Upper lobe of left lung (tissue), 6 donors: ENCODE measurements around the gene DEFB132. TPM values are rescaled to one million over a fixed set of nuclear protein-coding genes. Genes with fewer than 3 reads are reported as not detected.

ENCODE experiments used
- ATAC-seq, 2 donors: fragments of 200-7000 bp; cut with Tn5 transposase; one replicate each; pipeline ENCODE4 v1.9.1; 2022; ENCODE audit warnings: mild to moderate bottlenecking in 2 of 2, moderate library complexity in 2 of 2; ENCODE audit not compliant: low FRiP score in 2 of 2
- DNase-seq, 2 donors: peaks; one replicate each; pipeline ENCODE4 v3.0.0-alpha.2; 2019 to 2020
- H3K27ac ChIP-seq, 4 donors: fragments of 200-600 bp; sonication (generic); one replicate each; pipeline ENCODE4 v1.5.1; 2016 to 2019
- H3K27me3 ChIP-seq, 4 donors: fragments of 200-600 bp; sonication (generic); one replicate each; pipeline ENCODE4 v1.5.1; 2017 to 2019
- H3K36me3 ChIP-seq, 4 donors: fragments of 200-600 bp; sonication (generic); one replicate each; pipeline ENCODE4 v1.5.1; 2016 to 2019
- H3K4me1 ChIP-seq, 4 donors: fragments of 200-600 bp; sonication (generic); one replicate each; pipeline ENCODE4 v1.5.1; 2018 to 2019
- H3K4me3 ChIP-seq, 4 donors: fragments of 200-600 bp; sonication (generic); one replicate each; pipeline ENCODE4 v1.5.1; 2017 to 2019; ENCODE audit warnings: mild to moderate bottlenecking in 2 of 4, moderate library complexity in 1 of 4
- H3K9me3 ChIP-seq, 4 donors: fragments of 200-600 bp; sonication (generic); one replicate each; pipeline ENCODE4 v1.5.1; 2018 to 2019
- CTCF ChIP-seq, 6 experiments: fragments of 450-650 bp in 4 of 6; fragments of 200-600 bp in 2 of 6; sonication (generic) in 2 of 6; IDR thresholded peaks; one replicate each; pipeline ENCODE4 v1.5.1; 2016 to 2019; ENCODE audit warnings: antibody characterized with exemption in 6 of 6
- EP300 ChIP-seq, 4 donors: sonication (generic); formaldehyde crosslinking; IDR thresholded peaks; one replicate each; pipeline ENCODE4 v1.5.1; 2017; ENCODE audit warnings: antibody characterized with exemption in 4 of 4, control low read depth in 2 of 4
- POLR2A ChIP-seq, 4 donors: fragments of 450-650 bp; IDR thresholded peaks; one replicate each; pipeline ENCODE4 v1.5.1; 2016 to 2017; ENCODE audit warnings: antibody characterized with exemption in 4 of 4, mild to moderate bottlenecking in 2 of 4
- POLR2AphosphoS5 ChIP-seq, 2 donors: sonication (generic); formaldehyde crosslinking; IDR thresholded peaks; one replicate each; pipeline ENCODE4 v1.5.1; 2017; ENCODE audit warnings: antibody characterized with exemption in 2 of 2
- WGBS, 2 donors: methylation state at CpG; one replicate each; pipeline ENCODE4 v1.1.5; 2017 to 2018; 5-methylcytosine and 5-hydroxymethylcytosine counted together
- total RNA-seq, 6 donors: library from RNA; depleted of rRNA in 4 of 6; stranded (reverse); fragments of >200 nt in 4 of 6; gene quantifications; one replicate each; pipeline versions ENCODE4 v1.1.0 to v1.2.1, GENCODE V29; 2016 to 2021
- donor health status: DM: no; HTN: no; CAD: no; lungs with moderate emphysema.
- donor health status: DM: no; HTN: yes; CAD: no; lungs with severe emphysema.

The DEFB132 gene
- total RNA-seq, 6 donors from 2014 or later: not detected

GRCh38 chr20:297925-298775, 40.6 kb downstream of the DEFB132 start:
- 0% methylated on average over 17 to 46 of the region's 75 CpGs for WGBS, 2 donors
- peak overlapping the region; percentile 94 to 100 (median 99) for H3K27ac ChIP-seq
- ATAC-seq (peak; percentile 77), DNase-seq (peak; percentile 88 to 90)
- peak overlapping the region; percentile 79 to 92 (median 86) for H3K4me3 ChIP-seq
- H3K4me1 ChIP-seq: peaks cover 34 to 48% (median 36%) of the 10 kb centered on the region in 4 donors
- TF ChIP-seq EP300 (IDR thresholded peaks at IDR 0.05): no peak
- peak; percentile 77 to 79 for TF ChIP-seq POLR2AphosphoS5 (IDR thresholded peaks at IDR 0.05)
- peak in 3 of 4 donors; percentile 18 to 71 (median 59) for TF ChIP-seq POLR2A (IDR thresholded peaks at IDR 0.05)
- H3K9me3 ChIP-seq: no peaks in the 10 kb centered on the region
- H3K27me3 ChIP-seq: no peaks in the 10 kb centered on the region
- H3K36me3 ChIP-seq: no peaks in the 10 kb centered on the region

- no peaks in the 10 kb centered on the region for H3K36me3 ChIP-seq
- H3K27me3 ChIP-seq: no peaks in the 10 kb centered on the region
- peak overlapping the region; percentile 79 to 92 (median 86) for H3K4me3 ChIP-seq
- DNase-seq (no peak), ATAC-seq (no peak)
- H3K4me1 ChIP-seq: peaks cover 34 to 48% (median 36%) of the 10 kb centered on the region in 4 donors
- TF ChIP-seq POLR2A (IDR thresholded peaks at IDR 0.05) (no peak), POLR2AphosphoS5 (IDR thresholded peaks at IDR 0.05) (no peak)
- peak overlapping the region; percentile 94 to 100 (median 99) for H3K27ac ChIP-seq
- WGBS, 2 donors: 3 to 8% methylated on average over 15 of the region's 15 CpGs
- no peaks in the 10 kb centered on the region for H3K9me3 ChIP-seq
Observed at GRCh38 chr20:298776-299391, 41.4 kb downstream of the DEFB132 start.

- DNase-seq (no peak), ATAC-seq (no peak)
- Histone ChIP-seq H3K36me3 (no peaks in the 10 kb centered on the region), H3K27ac (peak overlapping the region in 2 of 4 donors; percentile 70 to 100), H3K27me3 (no peaks in the 10 kb centered on the region), H3K4me1 (peaks cover 34 to 48% (median 36%) of the 10 kb centered on the region in 4 donors), H3K4me3 (peak overlapping the region in 1 of 4 donors; percentile 79), H3K9me3 (no peaks in the 10 kb centered on the region)
- TF ChIP-seq CTCF (IDR thresholded peaks at IDR 0.05) (no peak), EP300 (IDR thresholded peaks at IDR 0.05) (no peak), POLR2AphosphoS5 (IDR thresholded peaks at IDR 0.05) (no peak), POLR2A (IDR thresholded peaks at IDR 0.05) (no peak)
- WGBS, 2 donors: 43 to 48% methylated on average over 10 of the region's 10 CpGs
Observed at GRCh38 chr20:300345-300990, 42.9 kb downstream of the DEFB132 start.

GRCh38 chr20:301886-302848, 44.6 kb downstream of the DEFB132 start:
- Histone ChIP-seq H3K27ac (peak overlapping the region in 2 of 4 donors; percentile 70 to 100), H3K9me3 (no peaks in the 10 kb centered on the region), H3K36me3 (no peaks in the 10 kb centered on the region), H3K4me1 (peaks cover 28 to 37% (median 34%) of the 10 kb centered on the region in 4 donors), H3K27me3 (no peaks in the 10 kb centered on the region), H3K4me3 (no peak overlapping the region)
- WGBS, 2 donors: 81 to 83% methylated on average over 13 of the region's 13 CpGs
- ATAC-seq (no peak), DNase-seq (no peak)
- TF ChIP-seq CTCF (IDR thresholded peaks at IDR 0.05): no peak
- TF ChIP-seq POLR2AphosphoS5 (IDR thresholded peaks at IDR 0.05): no peak
- TF ChIP-seq POLR2A (IDR thresholded peaks at IDR 0.05): no peak
- no peak for TF ChIP-seq EP300 (IDR thresholded peaks at IDR 0.05)

- no peak overlapping the region for H3K27ac ChIP-seq
- no peak overlapping the region for H3K4me3 ChIP-seq
- TF ChIP-seq EP300 (IDR thresholded peaks at IDR 0.05) (no peak), POLR2AphosphoS5 (IDR thresholded peaks at IDR 0.05) (no peak), POLR2A (IDR thresholded peaks at IDR 0.05) (no peak), CTCF (IDR thresholded peaks at IDR 0.05) (no peak)
- WGBS, 2 donors: 73 to 78% methylated on average over 11 of the region's 11 CpGs
- H3K4me1 ChIP-seq: peaks cover 21 to 29% (median 25%) of the 10 kb centered on the region in 4 donors
- H3K36me3 ChIP-seq: no peaks in the 10 kb centered on the region
- H3K9me3 ChIP-seq: no peaks in the 10 kb centered on the region
- ATAC-seq: no peak
- no peak for DNase-seq
- H3K27me3 ChIP-seq: no peaks in the 10 kb centered on the region
Observed at GRCh38 chr20:305745-306144, 48.2 kb downstream of the DEFB132 start.
